ENCODE results near the gene USP11. TPM values are rescaled to one million over a fixed set of nuclear protein-coding genes. Genes with fewer than 3 reads are reported as not detected.

USP11 gene
- total RNA-seq, 1 experiment from 2014 or later, result 62.0 TPM

DNA sequence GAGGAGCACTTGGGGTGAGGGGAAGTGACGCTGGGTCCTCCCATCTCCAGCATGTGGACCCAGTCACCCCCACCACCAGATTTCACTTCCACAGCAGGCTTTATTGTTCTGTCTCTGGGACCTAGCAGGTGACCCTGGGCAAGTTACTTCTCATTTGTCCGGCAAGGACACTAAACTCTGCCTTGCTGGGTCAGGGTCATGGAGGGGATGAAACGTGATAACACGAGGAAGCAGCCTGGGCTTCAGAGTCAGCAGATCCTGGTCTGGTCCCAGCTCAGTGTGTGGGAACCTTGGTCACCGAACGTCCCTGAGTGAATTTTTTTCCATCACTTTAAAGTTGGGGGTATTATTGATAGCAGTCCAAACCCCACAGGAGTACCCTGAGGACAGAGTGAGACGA, 35.3 kb upstream of the USP11 start:
- no peaks in the 10 kb centered on the region for H3K27me3 ChIP-seq (ENCODE audit: insufficient read depth, low read length)
- ATAC-seq (no peak), DNase-seq (ENCODE audit: low read depth, low spot score) (no peak)
- H3K4me2 ChIP-seq (ENCODE audit: low read length), result no peak overlapping the region
- peaks cover 74% of the 10 kb centered on the region for H3K79me2 ChIP-seq (ENCODE audit: insufficient read depth, low read length)
- BruUV-seq (replicated peaks), result no TSS peak
- intact Hi-C loops (cut with micrococcal nuclease), result loop anchor here (10.0 kb wide), 1 partner anchor 557 kb away; no protein-coding TSS in a partner anchor
- no peak overlapping the region for H3K4me3 ChIP-seq (replicated peaks in 1 of 2; ENCODE audit: low read depth in 1 of 2, low read length in 2 of 2)
- H3K36me3 ChIP-seq (ENCODE audit: control insufficient read depth in 1 of 2, insufficient read depth in 2 of 2, low read length in 2 of 2), result peaks cover 16 to 36% of the 10 kb centered on the region in 2 experiments; a peak in 3 of 4 replicates
- peaks cover 7 to 15% of the 10 kb centered on the region in 2 experiments; a peak in 3 of 4 replicates for H3K4me1 ChIP-seq (ENCODE audit: control insufficient read depth in 1 of 2, insufficient read depth in 2 of 2, low read length in 2 of 2)
- no peak overlapping the region for H2AFZ ChIP-seq (ENCODE audit: low read depth, low read length, poor library complexity, severe bottlenecking)
- ChIA-PET RAD21 (ENCODE audit: low non-redundant PET in 1 of 2, low total read pairs in 2 of 2, uncharacterized antibody in 2 of 2, unreplicated experiment in 2 of 2) (no interaction called here), CTCF (no interaction called here), POLR2A (no interaction called here)
- H3K9me2 ChIP-seq (ENCODE audit: insufficient read depth), result no peaks in the 10 kb centered on the region
- no peaks in the 10 kb centered on the region for H3K9me3 ChIP-seq (ENCODE audit: control insufficient read depth in 1 of 2, insufficient read depth in 1 of 2, low read depth in 1 of 2, low read length in 2 of 2)
- H3K27ac ChIP-seq (ENCODE audit: low read depth, low read length), result no peak overlapping the region
- H3K9ac ChIP-seq (ENCODE audit: low read length), result no peak overlapping the region
- no peaks in the 10 kb centered on the region for H4K20me1 ChIP-seq (ENCODE audit: insufficient read depth)
- TF ChIP-seq SIN3A (IDR thresholded peaks at IDR 0.05; ENCODE audit: low read depth), result no peak
- TF ChIP-seq EGR1 (IDR thresholded peaks at IDR 0.05; ENCODE audit: low read depth), result no peak
- TF ChIP-seq YY1 (IDR thresholded peaks at IDR 0.05; ENCODE audit: extremely low read depth, insufficient replicate concordance, low read depth, low read length), result no peak
- TF ChIP-seq FOSL1 (IDR thresholded peaks at IDR 0.05; ENCODE audit: low read depth), result no peak
- no peak for TF ChIP-seq ZFX (IDR thresholded peaks at IDR 0.05)
- no peak for TF ChIP-seq SRF (IDR thresholded peaks at IDR 0.05; ENCODE audit: low read depth)
- TF ChIP-seq CTCF (IDR thresholded peaks at IDR 0.05 in 2 of 3, conservative IDR thresholded peaks at IDR 0.05 in 1 of 3; ENCODE audit: borderline replicate concordance in 1 of 3, insufficient read depth in 1 of 3, low read depth in 2 of 3, low read length in 2 of 3), result no peak

- H3K9me3 ChIP-seq (ENCODE audit: control insufficient read depth in 1 of 2, insufficient read depth in 1 of 2, low read depth in 1 of 2, low read length in 2 of 2), result no peaks in the 10 kb centered on the region
- ChIA-PET POLR2A (no interaction called here), CTCF (no interaction called here), RAD21 (ENCODE audit: low non-redundant PET in 1 of 2, low total read pairs in 2 of 2, uncharacterized antibody in 2 of 2, unreplicated experiment in 2 of 2) (interaction anchor here in 1 of 2 experiments (0.5 kb wide), 1 partner anchor 326 kb away, joined by 5 read pairs; no protein-coding TSS in a partner anchor)
- no TSS peak for BruUV-seq (replicated peaks)
- ATAC-seq, result no peak
- H3K4me1 ChIP-seq (ENCODE audit: control insufficient read depth in 1 of 2, insufficient read depth in 2 of 2, low read length in 2 of 2), result peaks cover 2 to 10% of the 10 kb centered on the region in 2 experiments; a peak in 1 of 4 replicates
- intact Hi-C loops (cut with micrococcal nuclease), result loop anchor here (10.0 kb wide), 1 partner anchor 557 kb away; no protein-coding TSS in a partner anchor
- H3K4me3 ChIP-seq (replicated peaks in 1 of 2; ENCODE audit: low read depth in 1 of 2, low read length in 2 of 2), result no peak overlapping the region
- no peak overlapping the region for H3K9ac ChIP-seq (ENCODE audit: low read length)
- H3K27ac ChIP-seq (ENCODE audit: low read depth, low read length), result no peak overlapping the region
- H3K4me2 ChIP-seq (ENCODE audit: low read length), result no peak overlapping the region
- H4K20me1 ChIP-seq (ENCODE audit: insufficient read depth), result no peaks in the 10 kb centered on the region
- H3K79me2 ChIP-seq (ENCODE audit: insufficient read depth, low read length), result peaks cover 74% of the 10 kb centered on the region
- DNase-seq (ENCODE audit: low read depth, low spot score), result no peak
- H3K36me3 ChIP-seq (ENCODE audit: control insufficient read depth in 1 of 2, insufficient read depth in 2 of 2, low read length in 2 of 2), result peaks cover 16 to 41% of the 10 kb centered on the region in 2 experiments; a peak in 3 of 4 replicates
- no peaks in the 10 kb centered on the region for H3K9me2 ChIP-seq (ENCODE audit: insufficient read depth)
- no peak overlapping the region for H2AFZ ChIP-seq (ENCODE audit: low read depth, low read length, poor library complexity, severe bottlenecking)
- H3K27me3 ChIP-seq (ENCODE audit: insufficient read depth, low read length), result no peaks in the 10 kb centered on the region
- no peak for TF ChIP-seq JUND (IDR thresholded peaks at IDR 0.05)
- TF ChIP-seq REST (IDR thresholded peaks at IDR 0.05; ENCODE audit: low read depth), result no peak
- TF ChIP-seq CBX3 (IDR thresholded peaks at IDR 0.05; ENCODE audit: low read depth), result no peak
- TF ChIP-seq ELF1 (IDR thresholded peaks at IDR 0.05; ENCODE audit: borderline replicate concordance, low read depth), result no peak
- TF ChIP-seq ZNF274 (IDR thresholded peaks at IDR 0.05; ENCODE audit: low read depth, low read length), result no peak
- TF ChIP-seq SRF (IDR thresholded peaks at IDR 0.05; ENCODE audit: low read depth), result no peak
- TF ChIP-seq TCF7L2 (IDR thresholded peaks at IDR 0.05; ENCODE audit: borderline replicate concordance, extremely low read depth, insufficient read depth, insufficient read length), result no peak
- no peak for TF ChIP-seq ZFX (IDR thresholded peaks at IDR 0.05)
- no peak for TF ChIP-seq EGR1 (IDR thresholded peaks at IDR 0.05; ENCODE audit: low read depth)
- TF ChIP-seq SP1 (IDR thresholded peaks at IDR 0.05; ENCODE audit: low read depth), result no peak
- TF ChIP-seq EZH2phosphoT487 (IDR thresholded peaks at IDR 0.05; ENCODE audit: borderline replicate concordance), result no peak
Observed at GRCh38 chrX:47198026-47198686, 34.7 kb upstream of the USP11 start.
